Middle frontal gyrus (tissue), 1 donor: ENCODE data around the gene SYK.

Experiments
- DNase-seq: peaks from one replicate; pipeline ENCODE4 v3.0.0-alpha.2; 2015; ENCODE audit warnings: low spot score; ENCODE audit errors: extremely low spot score

Gene SYK

GRCh38 chr9:90821697-90822096, 20.1 kb downstream of the SYK start:
- DNase-seq: no peak

- DNase-seq: no peak
These were observed 21.2 kb downstream of the SYK start for GRCh38 chr9:90822866-90823265.

GRCh38 chr9:90825586-90825985, 24.0 kb downstream of the SYK start:
- DNase-seq: no peak

GRCh38 chr9:90826326-90827020, 24.9 kb downstream of the SYK start:
- no peak for DNase-seq

- DNase-seq: no peak
These were observed 25.7 kb downstream of the SYK start for GRCh38 chr9:90827181-90827871.

GRCh38 chr9:90830051-90830450, 28.4 kb downstream of the SYK start:
- no peak for DNase-seq

- no peak for DNase-seq
These were observed 29.4 kb downstream of the SYK start for GRCh38 chr9:90830977-90831376.

- DNase-seq: no peak
These were observed 30.6 kb downstream of the SYK start for GRCh38 chr9:90832261-90832660.

GRCh38 chr9:90834828-90835595, 33.4 kb downstream of the SYK start:
- no peak for DNase-seq

GRCh38 chr9:90836411-90837080, 34.9 kb downstream of the SYK start:
- no peak for DNase-seq

- no peak for DNase-seq
These were observed 36.5 kb downstream of the SYK start for GRCh38 chr9:90838098-90838497.

- no peak for DNase-seq
These were observed 37.0 kb downstream of the SYK start for GRCh38 chr9:90838581-90839154.

- DNase-seq: no peak
These were observed 37.6 kb downstream of the SYK start for GRCh38 chr9:90839183-90839728.

- DNase-seq: no peak
These were observed 39.1 kb downstream of the SYK start for GRCh38 chr9:90840696-90841095.

- no peak for DNase-seq
These were observed 39.6 kb downstream of the SYK start for GRCh38 chr9:90841213-90841612.

- DNase-seq: no peak
These were observed 40.0 kb downstream of the SYK start for GRCh38 chr9:90841615-90842014.

GRCh38 chr9:90842176-90842777, 40.7 kb downstream of the SYK start:
- DNase-seq: no peak

GRCh38 chr9:90842996-90843395, 41.4 kb downstream of the SYK start:
- no peak for DNase-seq

GRCh38 chr9:90843525-90843924, 41.9 kb downstream of the SYK start:
- no peak for DNase-seq

- no peak for DNase-seq
These were observed 42.7 kb downstream of the SYK start for GRCh38 chr9:90844326-90844725.
